ENCODE results near the gene ZC3HAV1.

GRCh38 chr7:139058943-139059342, 50.6 kb downstream of the ZC3HAV1 start:
- TF ChIP-seq CTCF (conservative IDR thresholded peaks at IDR 0.05; ENCODE audit: low read depth in 2 of 2) (no peak), EZH2phosphoT487 (IDR thresholded peaks at IDR 0.05; ENCODE audit: unreplicated experiment) (no peak), EZH2 (IDR thresholded peaks at IDR 0.05; ENCODE audit: low read depth, unreplicated experiment) (no peak), POLR2AphosphoS5 (IDR thresholded peaks at IDR 0.05; ENCODE audit: low read depth) (no peak), ZNF462 (CRISPR knock-in tag; IDR thresholded peaks at IDR 0.05) (no peak), ZNF114 (CRISPR knock-in tag; IDR thresholded peaks at IDR 0.05) (no peak), ETS1 (IDR thresholded peaks at IDR 0.05) (no peak), REST (IDR thresholded peaks at IDR 0.05; ENCODE audit: unreplicated experiment) (no peak)
